SU-DHL-6 (cell line): Measurements from ENCODE around the gene DOCK1.

ENCODE experiments used
- H2AFZ ChIP-seq: fragments of 200-600 bp; sonication (generic); 2 replicates; pipeline ENCODE4 v1.6.1; 2014; ENCODE audit warnings: low read depth, mild to moderate bottlenecking, moderate library complexity, mixed read lengths, antibody characterized with exemption, low read length; ENCODE audit not compliant: severe bottlenecking
- H3F3A ChIP-seq: fragments of 200-600 bp; shearing (Covaris generic); 2 replicates; pipeline ENCODE4 v1.6.0; 2016; ENCODE audit warnings: antibody characterized with exemption, mild to moderate bottlenecking; ENCODE audit not compliant: insufficient read depth
- H3K27ac ChIP-seq: fragments of 200-600 bp; sonication (generic); 2 replicates; pipeline ENCODE4 v1.5.1; 2016; ENCODE audit warnings: low read depth, mild to moderate bottlenecking, low read length, moderate library complexity, mixed read lengths
- H3K27me3 ChIP-seq: fragments of 200-600 bp; sonication (generic), shearing (Covaris generic); 2 replicates; pipeline ENCODE4 v1.6.0; 2014; ENCODE audit warnings: mild to moderate bottlenecking, low read length
- H3K36me3 ChIP-seq: fragments of 200-600 bp; sonication (generic); 2 replicates; pipeline ENCODE4 v1.6.1; 2014; ENCODE audit warnings: mild to moderate bottlenecking, low read length, mixed read lengths
- H3K4me2 ChIP-seq: fragments of 300-600, 200-600 bp; shearing (Covaris generic), sonication (generic); 2 replicates; pipeline ENCODE4 v1.6.0; 2014; ENCODE audit warnings: low read length, low read depth, mild to moderate bottlenecking; ENCODE audit not compliant: poor library complexity, severe bottlenecking
- H3K4me3 ChIP-seq: fragments of 200-600 bp; sonication (generic); 2 replicates; pipeline ENCODE4 v1.5.1; 2014; ENCODE audit warnings: antibody characterized with exemption, low read length, mild to moderate bottlenecking, mixed read lengths; ENCODE audit not compliant: insufficient read depth, poor library complexity, severe bottlenecking
- H3K79me2 ChIP-seq: fragments of 200-600 bp; sonication (generic); 2 replicates; pipeline ENCODE4 v1.6.1; 2014; ENCODE audit warnings: mild to moderate bottlenecking, low read length, moderate library complexity; ENCODE audit not compliant: insufficient read depth
- H3K9ac ChIP-seq: fragments of 200-600 bp; sonication (generic); 2 replicates; pipeline ENCODE4 v1.7.0; 2014; ENCODE audit warnings: mild to moderate bottlenecking, low read length
- H3K9me2 ChIP-seq: fragments of 200-600 bp; sonication (generic); replicated peaks from 2 replicates; pipeline ENCODE4 v1.6.1; 2014; ENCODE audit warnings: low read length; ENCODE audit not compliant: insufficient read depth
- H3K9me3 ChIP-seq: fragments of 200-600 bp; sonication (generic); 2 replicates; pipeline ENCODE4 v1.6.1; 2014; ENCODE audit warnings: low read length, mixed read lengths; ENCODE audit not compliant: insufficient read depth
- H4K20me1 ChIP-seq: fragments of 200-600 bp; sonication (generic); 2 replicates; pipeline ENCODE4 v1.6.1; 2014; ENCODE audit warnings: low read depth, mild to moderate bottlenecking, antibody characterized with exemption, low read length, moderate library complexity, mixed read lengths
- CTCF ChIP-seq: fragments of 200-600 bp; sonication (generic); IDR thresholded peaks from one replicate; pipeline ENCODE4 v1.5.1; 2017; ENCODE audit warnings: antibody characterized with exemption, mild to moderate bottlenecking, low read length, moderate library complexity; ENCODE audit not compliant: insufficient read depth, poor library complexity, severe bottlenecking
- EZH2phosphoT487 ChIP-seq: fragments of 200-600 bp; sonication (generic), shearing (Covaris generic); conservative IDR thresholded peaks from 2 replicates; pipeline ENCODE4 v1.6.1; 2018; ENCODE audit warnings: mild to moderate bottlenecking, antibody characterized with exemption, low read length, moderate library complexity, mixed read lengths

Gene DOCK1

GRCh38 chr10:127039435-127039834, 134.2 kb downstream of the DOCK1 start:
- no peak overlapping the region for H3K27ac ChIP-seq
- no peaks in the 10 kb centered on the region for H3F3A ChIP-seq
- H3K9me2 ChIP-seq = no peaks in the 10 kb centered on the region
- H3K79me2 ChIP-seq = no peaks in the 10 kb centered on the region
- H3K4me2 ChIP-seq = no peak overlapping the region
- no peaks in the 10 kb centered on the region for H3K27me3 ChIP-seq
- no peaks in the 10 kb centered on the region for H3K9me3 ChIP-seq
- TF ChIP-seq CTCF = no peak
- TF ChIP-seq EZH2phosphoT487 = no peak
- H2AFZ ChIP-seq = no peak overlapping the region
- no peaks in the 10 kb centered on the region for H3K36me3 ChIP-seq
- no peak overlapping the region for H3K4me3 ChIP-seq
- no peaks in the 10 kb centered on the region for H4K20me1 ChIP-seq
- no peak overlapping the region for H3K9ac ChIP-seq

GRCh38 chr10:127040756-127041155, 135.5 kb downstream of the DOCK1 start:
- H3K9me3 ChIP-seq = no peaks in the 10 kb centered on the region
- H3K79me2 ChIP-seq = no peaks in the 10 kb centered on the region
- no peaks in the 10 kb centered on the region for H3K9me2 ChIP-seq
- TF ChIP-seq EZH2phosphoT487 = no peak
- no peak for TF ChIP-seq CTCF
- no peak overlapping the region for H2AFZ ChIP-seq
- H3K9ac ChIP-seq = no peak overlapping the region
- H3F3A ChIP-seq = no peaks in the 10 kb centered on the region
- no peak overlapping the region for H3K27ac ChIP-seq
- H3K4me2 ChIP-seq = no peak overlapping the region
- H3K36me3 ChIP-seq = no peaks in the 10 kb centered on the region
- no peaks in the 10 kb centered on the region for H4K20me1 ChIP-seq
- no peaks in the 10 kb centered on the region for H3K27me3 ChIP-seq
- H3K4me3 ChIP-seq = no peak overlapping the region

GRCh38 chr10:127041552-127041951, 136.3 kb downstream of the DOCK1 start:
- H3K9me2 ChIP-seq = no peaks in the 10 kb centered on the region
- H3F3A ChIP-seq = no peaks in the 10 kb centered on the region
- no peaks in the 10 kb centered on the region for H4K20me1 ChIP-seq
- H3K4me3 ChIP-seq = no peak overlapping the region
- no peak overlapping the region for H3K9ac ChIP-seq
- no peaks in the 10 kb centered on the region for H3K36me3 ChIP-seq
- no peaks in the 10 kb centered on the region for H3K79me2 ChIP-seq
- TF ChIP-seq CTCF = no peak
- no peak for TF ChIP-seq EZH2phosphoT487
- no peaks in the 10 kb centered on the region for H3K9me3 ChIP-seq
- no peak overlapping the region for H2AFZ ChIP-seq
- H3K27ac ChIP-seq = no peak overlapping the region
- H3K4me2 ChIP-seq = no peak overlapping the region
- H3K27me3 ChIP-seq = no peaks in the 10 kb centered on the region

- no peaks in the 10 kb centered on the region for H3K9me3 ChIP-seq
- H3K27me3 ChIP-seq = no peaks in the 10 kb centered on the region
- no peak overlapping the region for H3K4me3 ChIP-seq
- no peaks in the 10 kb centered on the region for H4K20me1 ChIP-seq
- H3K79me2 ChIP-seq = no peaks in the 10 kb centered on the region
- H3F3A ChIP-seq = no peaks in the 10 kb centered on the region
- no peaks in the 10 kb centered on the region for H3K9me2 ChIP-seq
- H3K36me3 ChIP-seq = no peaks in the 10 kb centered on the region
- H3K27ac ChIP-seq = no peak overlapping the region
- H3K4me2 ChIP-seq = no peak overlapping the region
- H2AFZ ChIP-seq = no peak overlapping the region
- TF ChIP-seq EZH2phosphoT487 (no peak), CTCF (no peak)
- H3K9ac ChIP-seq = no peak overlapping the region
These were observed 138.1 kb downstream of the DOCK1 start for GRCh38 chr10:127043301-127043700.
